Thoracic aorta endothelial cell (primary cell): ENCODE data around the gene PCDH15. TPM values are rescaled to one million over a fixed set of nuclear protein-coding genes. Genes with fewer than 3 reads are reported as not detected.

Source experiments
- small RNA-seq: library from RNA; depleted of rRNA; stranded (forward); fragments of <200 nt; gene quantifications from one replicate; pipeline ENCODE3, GENCODE V24; 2012
- total RNA-seq: library from RNA; depleted of rRNA; stranded (reverse); fragments of >200 nt; gene quantifications from 2 replicates; pipeline ENCODE4 v1.2.3, GENCODE V29; 2012

The PCDH15 gene
- not detected in 2 replicates for total RNA-seq

DNA sequence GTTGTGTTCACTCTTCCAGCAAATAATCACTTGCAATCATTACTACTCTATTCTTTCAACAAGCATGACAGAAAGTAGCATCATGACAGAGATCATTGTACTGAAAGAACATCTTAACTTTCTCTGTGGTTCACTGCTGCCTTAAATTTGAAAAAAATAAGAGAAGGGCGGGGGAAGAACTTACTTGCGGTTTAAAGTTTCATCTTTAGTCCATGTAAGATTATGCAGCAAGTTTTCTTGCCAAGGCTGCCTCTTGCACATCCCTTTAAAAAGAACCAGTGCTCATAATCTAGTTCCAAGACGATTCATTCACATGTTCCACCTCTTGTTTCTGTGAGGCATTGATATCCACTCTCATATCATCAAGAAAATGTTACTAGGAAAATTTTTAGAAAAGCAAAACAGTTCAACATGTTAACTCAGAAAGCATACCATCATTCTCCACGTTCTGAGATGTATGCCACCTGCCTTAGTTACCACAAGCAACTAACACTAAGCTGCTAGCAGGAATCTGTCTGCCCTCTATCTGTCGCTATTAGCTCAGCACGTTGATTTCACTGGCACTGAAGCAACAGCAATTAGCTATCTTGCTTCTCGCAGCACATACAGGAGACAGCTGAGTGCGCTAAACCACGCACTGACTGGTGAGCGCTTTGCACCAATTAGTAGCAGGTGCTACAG lies at the start of gene PCDH15:
Gene PCDH15 (minus strand): TSS at position 491 of the 681 bp plus-strand sequence. CDS start 136,969 bp downstream, outside the sequence.

Small RNA genes lying within 50 kb of the gene (small RNA-seq; reads per million reads assigned to genes)
- gene AL365496.1 (not detected), gene MIR548F1 (not detected), gene RNU6-687P (not detected)
